Effector CD4-positive, alpha-beta T cell (primary cell): Measurements from ENCODE around the gene CIZ1.

Experiments
- DNase-seq: peaks from one replicate; pipeline ENCODE4 v3.0.0-alpha.2; 2020

Gene CIZ1

DNA sequence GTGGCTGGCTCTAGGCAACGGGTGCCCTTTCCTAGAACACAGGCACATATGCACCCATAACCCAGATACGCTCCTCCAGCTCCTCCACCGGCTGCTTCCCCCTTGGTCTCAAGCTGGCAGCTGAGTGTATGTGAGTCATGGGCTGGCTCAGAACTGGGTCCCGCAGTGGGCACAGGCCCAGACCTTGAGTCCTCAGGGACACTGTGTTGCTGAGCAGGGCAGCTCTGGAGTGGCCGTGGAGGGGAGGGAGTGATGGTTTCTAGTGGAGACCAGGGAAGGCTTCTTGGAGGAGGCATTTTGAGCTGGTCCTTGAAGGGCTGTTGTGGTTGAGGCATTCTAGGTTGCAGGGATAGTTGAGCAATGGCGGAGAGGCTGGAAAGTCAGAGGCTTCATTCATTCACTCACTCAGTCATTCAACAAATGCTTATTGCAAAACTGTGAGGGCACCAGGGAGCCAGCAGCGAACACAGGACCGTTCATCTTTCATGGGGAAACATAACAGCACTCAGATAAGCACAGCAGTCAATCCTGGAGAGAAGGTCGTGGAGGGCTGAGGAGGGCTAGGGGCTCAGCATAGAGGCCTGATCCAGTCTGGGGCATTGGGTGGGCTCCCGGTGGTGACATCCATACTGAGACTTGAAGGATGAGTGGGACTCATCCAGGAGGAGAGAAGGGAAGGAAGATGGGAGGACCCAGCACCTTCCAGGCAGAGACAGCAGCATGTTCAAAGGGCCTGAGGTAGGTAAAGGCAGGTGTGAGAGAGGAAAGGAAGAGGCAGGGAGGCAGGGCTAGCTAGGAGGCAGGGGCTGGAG is 29.0 kb downstream of the CIZ1 start:
- DNase-seq: no peak

DNA sequence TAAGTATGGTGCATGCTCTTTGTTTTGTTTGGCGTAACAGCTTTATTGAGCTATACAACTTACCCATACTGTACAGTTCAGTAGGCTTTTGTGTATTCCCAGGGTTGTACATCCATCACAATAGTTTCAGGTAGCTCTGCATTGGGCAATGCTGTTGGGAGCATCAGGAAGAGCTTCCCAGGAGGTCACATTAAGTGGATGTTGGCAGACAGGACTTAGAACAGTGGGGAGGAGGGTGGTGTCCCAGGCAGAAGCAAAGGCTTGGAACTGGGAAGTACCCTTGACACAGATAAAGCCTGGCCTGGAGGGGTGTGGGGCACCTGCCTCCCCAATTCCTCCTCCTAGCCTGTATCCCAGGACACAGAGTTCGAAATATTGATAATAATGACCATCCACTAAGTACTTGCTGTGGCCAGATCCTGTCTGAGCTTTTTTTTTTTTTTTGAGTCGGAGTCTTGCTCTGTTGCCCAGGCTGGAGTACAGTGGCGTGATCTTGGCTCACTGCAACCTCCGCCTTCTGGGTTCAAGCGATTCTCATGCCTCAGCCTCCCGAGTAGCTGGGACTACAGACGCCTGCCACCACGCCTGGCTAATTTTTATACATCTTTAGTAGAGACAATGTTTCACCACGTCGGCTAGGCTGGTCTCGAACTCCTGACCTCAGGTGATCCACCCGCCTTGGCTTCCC is 30.0 kb downstream of the CIZ1 start:
- no peak for DNase-seq

DNA sequence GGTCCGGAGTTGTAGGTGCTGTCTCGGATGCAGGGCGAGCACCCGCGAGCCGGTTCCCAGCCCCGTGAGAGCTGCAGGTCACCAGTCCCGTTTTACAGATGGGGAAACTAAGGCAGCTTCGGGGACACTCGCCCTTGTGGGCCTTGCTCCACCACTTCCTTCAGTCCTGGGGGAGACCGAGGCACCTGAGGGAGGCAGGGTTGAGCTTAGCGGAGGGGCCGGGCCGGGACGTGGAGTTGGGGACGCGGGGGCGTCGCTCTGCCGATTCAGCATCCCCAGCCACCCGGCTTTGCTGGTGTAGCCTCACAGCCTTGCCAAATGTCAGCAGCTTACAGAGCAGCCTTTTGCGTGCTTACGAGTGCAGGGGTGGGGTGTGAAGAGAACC is 30.8 kb downstream of the CIZ1 start:
- no peak for DNase-seq

DNA sequence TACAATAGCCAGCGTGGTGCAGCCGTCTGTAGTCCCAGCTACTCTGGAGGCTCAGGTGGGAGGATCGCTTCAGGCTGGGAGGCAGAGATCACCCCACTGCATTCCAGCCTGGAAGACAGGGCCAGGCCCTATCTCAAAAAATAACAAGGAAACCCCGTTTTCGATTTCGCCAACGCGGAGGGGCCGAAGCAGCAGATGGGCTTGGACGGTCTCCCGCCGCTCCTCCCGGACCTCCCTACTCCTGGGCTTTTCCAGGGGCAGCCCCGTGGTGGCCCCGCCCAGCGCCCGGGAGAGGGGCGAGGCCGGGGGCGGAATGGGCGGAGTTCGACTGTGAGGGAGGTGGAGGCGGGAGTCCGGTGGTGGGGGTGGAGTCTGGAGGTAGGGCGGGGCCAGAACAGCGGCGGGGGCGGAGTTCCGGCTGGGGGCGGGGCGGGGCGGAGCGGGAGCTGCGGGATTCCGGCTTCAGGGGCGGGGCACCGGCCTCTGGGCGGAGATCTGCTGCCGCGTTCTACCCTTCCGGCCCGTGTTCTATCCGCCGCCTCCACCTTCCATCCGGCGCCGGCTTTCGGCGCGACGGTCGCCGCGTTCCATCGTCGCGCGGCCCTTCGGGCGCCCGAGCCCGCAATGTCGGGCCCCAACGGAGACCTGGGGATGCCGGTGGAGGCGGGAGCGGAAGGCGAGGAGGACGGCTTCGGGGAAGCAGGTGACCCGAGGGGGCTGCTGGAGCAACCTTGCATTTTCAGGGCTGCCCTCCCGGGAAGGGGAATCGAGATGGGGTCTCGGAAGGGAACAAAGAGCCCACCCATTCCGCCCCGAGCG is 31.4 kb downstream of the CIZ1 start, which contains the start of gene BBLN:
TSS of gene BBLN (plus strand) at position 482 of the 819 bp plus-strand sequence. CDS start at position 625, 143 bp downstream.
- peak; percentile 89 for DNase-seq

DNA sequence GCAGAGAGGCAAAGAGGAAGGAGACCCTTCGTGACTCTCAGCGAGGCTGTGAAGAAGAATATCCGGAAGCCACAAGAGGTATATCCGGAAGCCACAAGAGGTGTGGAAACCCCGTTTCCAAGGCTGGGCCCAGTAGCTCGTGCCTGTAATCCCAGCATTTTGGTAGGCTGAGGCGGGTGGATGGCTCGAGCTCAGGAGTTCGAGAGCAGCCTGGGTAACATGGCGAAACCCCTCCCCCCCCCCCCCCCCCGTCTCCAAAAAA is 31.9 kb downstream of the CIZ1 start:
- peak; percentile 41 for DNase-seq

DNA sequence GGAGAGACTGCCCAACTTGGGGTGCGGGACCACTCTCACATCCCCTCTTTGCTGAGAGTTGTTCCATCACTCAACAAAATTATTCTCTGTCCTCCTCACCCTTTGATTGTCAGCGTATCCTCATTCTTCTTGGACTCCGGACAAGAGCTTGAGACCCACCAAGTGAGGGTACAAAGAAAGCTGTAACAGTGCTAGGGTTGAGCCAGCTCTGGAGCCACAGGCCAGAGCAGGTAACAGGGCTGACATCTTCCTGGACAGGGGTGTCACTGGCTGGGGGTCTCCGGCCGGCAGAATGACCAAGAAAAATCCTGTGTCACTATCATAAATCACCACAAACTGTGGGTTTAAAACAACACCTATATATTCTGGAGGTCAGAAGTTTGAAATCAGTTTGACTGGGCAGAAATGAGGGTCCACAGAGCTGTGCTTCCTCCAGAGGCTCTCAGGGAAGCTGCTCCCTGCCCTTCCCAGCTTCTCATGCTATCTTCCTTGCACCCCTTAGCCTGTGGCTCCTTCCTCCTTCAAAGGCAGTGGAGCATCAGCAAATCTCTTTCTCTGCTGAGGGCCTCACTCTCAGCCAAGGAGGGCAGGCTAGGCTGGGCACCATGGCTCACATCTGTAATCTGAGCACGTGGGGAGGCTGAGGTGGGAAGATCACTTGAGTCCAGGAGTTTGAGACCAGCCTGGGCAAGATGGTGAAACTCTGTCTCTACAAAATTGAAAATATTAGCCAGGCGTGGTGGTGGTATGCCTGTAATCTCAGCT is 35.5 kb downstream of the CIZ1 start:
- no peak for DNase-seq

DNA sequence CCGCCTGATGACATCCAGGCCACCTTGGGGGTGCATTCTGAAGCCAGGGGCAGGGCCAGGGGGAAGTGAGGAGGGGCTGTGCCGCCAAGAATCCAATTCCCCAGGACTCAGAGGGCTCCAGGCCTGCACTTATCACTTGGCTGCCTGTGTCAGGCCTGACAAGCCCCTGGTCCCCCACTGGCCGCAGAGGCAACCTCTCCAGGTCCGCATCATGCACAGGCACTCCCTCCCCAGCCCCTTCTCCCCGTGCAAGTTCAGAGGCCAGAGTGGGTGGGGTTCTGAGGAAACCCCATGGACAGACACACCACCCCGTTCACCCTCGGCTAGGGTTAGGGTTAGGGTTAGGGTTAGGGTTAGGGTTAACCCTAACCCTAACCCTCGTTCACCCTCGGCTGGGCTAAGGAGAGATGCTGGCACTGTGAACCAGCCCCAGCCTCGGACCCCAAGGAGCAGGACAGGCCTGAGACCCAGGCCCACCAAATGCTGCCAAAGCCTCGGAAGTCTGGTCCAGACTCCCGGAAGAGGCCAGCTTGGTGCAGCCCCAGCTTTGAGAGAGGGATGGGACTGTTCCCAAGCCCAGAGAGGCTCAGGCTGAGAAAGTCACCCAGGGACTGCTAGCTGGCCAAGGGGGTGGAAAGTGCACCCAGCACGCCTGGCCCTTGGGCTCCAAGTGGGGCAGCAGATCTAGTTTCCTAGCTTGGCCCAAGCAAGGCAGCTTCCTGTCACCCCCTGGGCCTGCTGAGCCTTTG is 37.3 kb downstream of the CIZ1 start:
- DNase-seq: no peak

DNA sequence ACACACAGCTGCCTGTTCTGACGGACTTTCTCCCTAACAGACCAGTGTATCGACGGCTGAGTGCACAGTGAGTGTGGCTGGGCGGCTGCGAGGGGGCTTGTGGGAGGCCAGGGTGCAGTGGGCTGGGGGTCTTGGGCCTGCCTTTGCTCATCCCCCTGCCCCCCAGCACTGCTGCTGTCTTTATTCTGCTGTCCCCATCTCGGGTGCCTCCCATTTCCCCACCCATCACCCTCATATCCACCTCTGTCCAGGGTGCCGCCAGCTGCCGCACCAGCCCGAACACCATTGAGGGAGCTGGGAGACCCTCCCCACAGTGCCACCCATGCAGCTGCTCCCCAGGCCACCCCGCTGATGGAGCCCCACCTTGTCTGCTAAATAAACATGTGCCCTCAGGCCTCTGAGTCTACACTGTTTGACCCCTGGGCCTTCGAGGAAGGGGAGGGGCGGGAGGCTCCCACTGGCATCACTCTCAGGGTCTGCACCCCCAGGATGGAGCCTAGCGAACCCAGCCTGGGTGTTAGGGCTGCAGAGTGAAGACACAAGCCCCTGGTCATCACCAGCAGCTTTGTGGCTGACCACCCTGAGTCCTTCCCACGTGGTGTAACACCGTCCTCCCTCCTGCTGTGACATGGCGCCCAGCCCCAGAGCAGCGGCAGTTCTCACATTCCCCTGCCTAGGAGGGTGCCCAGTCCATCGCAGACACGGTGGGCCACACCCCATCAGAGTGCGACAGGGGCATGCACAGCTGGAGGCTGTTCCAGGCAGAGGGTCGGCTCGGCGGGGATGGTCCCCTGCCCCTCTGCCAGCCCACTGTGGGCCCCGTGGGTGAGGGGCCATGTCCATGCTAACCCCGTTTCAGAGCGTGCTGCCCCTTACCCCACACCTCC is 38.1 kb downstream of the CIZ1 start:
- no peak for DNase-seq

DNA sequence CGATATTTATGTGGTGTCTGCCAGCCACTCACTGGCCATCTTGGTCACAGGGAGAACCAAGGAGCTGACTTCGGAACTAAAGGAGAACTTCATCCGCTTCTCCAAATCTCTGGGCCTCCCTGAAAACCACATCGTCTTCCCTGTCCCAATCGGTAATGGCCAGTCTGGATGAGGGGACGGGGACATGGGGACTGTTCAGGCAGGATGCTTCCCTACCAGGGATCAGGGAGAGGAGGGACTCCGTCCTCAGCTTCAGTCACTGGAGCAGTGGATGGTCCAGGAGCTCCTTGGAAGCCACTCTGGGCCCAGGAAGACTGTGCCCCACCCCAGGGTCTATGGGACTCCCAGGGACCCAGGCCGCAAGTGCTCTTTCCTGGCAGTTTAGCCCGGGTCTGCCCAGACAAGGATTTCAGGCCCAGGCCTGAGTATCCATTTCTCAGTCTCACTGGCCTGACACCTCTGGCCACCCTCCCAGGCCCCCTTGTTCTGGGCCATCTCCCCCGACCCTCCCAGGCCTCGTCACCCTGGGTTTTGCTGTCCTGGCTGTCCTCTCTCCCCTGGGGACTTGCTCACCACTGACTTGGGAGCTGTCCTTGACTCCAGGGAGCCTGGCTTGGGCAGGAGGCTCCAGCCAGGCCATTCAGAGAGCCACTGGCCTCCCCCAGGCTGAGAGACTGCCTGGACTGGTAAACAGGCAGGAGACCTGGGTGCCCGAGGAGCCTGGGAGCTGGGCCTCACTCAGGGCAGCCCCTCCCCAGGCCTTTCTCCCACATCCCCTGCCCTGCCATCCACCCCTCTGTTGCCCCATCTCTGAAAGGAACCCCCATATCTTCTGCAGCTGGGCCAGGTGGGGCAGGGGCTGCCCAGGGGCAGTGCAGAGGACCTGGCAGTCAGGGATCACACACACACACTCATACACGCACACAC is 39.0 kb downstream of the CIZ1 start:
- no peak for DNase-seq

DNA sequence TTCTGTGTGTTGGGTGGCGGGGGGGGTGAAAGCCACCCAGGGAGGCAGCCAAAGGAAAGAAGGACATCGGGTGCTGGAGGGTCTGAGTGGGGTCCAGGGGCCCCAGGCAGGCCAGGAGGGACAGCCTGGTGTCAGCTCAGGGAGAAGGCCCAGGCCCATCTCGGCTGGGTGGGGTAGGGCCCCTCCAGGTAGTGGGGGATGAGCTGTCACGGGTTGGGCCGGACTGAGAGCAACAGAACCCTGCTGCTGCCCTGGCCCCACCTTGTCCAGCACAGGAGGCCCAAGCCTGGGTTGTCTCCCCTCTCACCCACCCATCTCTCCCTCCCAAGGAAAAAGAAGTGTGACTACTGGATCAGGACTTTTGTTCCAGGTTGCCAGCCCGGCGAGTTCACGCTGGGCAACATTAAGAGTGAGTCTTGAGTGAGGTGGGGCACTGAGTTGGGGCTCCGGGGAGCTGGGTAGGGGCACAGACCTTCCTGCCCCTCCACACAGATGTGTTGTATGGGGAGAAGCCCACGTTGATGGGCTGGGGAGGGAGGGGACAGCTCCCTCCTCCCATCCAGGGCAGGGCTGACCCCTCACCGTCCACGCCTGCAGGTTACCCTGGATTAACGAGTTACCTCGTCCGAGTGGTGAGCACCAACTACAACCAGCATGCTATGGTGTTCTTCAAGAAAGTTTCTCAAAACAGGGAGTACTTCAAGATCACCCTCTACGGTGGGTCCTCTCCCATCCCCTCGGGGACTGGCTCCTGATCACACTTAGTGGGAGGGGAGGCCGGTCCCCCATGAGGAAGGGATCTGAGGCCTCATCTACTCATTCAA is 39.9 kb downstream of the CIZ1 start:
- no peak for DNase-seq

DNA sequence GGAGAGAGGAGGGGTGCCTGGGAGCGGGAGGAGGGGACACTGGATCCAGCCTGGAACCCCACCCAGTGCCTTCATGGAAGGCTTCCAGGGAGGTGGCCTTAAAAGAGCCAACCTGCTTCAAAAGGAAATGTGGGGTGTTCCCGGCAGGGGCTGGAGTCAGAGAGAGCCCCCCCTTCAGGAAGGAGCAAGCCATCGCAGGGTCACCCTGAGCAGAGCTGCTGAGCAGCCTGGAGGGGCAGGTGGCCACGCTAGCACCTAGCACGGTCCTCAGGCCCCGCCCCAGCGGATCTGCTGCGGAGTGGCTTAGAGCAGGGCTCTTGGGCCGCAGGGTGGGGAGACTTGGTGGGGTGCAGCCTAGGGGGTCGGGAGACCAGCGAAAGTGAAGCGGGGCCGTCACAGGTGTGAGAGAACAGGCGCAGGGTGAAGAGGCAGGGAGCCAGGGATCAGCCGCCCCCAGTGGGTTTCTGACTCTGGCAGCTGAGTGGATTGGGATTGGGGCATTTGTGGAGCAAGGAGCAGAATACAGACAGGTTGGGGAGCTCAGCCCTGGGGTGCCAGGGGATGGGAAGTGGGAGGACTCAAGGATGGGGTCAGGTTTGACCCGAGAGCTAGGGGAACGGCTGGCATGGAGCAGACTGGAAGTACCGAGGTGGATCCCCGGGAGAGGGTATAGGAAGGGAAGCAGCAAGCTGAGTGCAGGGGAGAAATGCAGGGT is 40.6 kb downstream of the CIZ1 start:
- DNase-seq: no peak

DNA sequence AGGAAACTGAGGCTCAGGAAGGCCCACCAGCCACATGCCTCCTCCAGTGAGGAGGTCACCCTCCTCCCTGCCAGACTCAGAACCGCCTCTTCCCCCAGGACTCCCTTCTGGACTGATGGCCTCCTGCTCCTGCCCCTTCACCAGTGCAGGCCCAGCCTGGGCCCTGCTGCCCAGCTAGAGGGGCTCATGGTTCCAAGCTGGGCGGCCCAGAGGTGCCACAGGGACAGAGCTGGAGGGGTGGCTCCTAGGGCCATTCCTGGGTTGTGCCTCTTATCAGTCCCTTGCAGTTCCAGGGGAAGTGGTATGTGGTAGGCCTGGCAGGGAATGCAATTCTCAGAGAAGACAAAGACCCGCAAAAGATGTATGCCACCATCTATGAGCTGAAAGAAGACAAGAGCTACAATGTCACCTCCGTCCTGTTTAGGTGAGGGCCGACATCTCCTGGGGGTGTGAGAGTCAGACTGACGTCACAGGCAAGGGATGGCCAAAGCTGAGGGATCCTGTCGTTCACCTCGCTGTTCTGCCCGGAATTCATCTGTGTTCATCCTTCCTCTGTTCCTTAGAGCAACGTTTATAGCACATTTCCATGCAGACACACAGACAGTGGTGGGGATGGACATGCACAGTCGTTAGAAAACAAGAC is 41.3 kb downstream of the CIZ1 start:
- DNase-seq: no peak

DNA sequence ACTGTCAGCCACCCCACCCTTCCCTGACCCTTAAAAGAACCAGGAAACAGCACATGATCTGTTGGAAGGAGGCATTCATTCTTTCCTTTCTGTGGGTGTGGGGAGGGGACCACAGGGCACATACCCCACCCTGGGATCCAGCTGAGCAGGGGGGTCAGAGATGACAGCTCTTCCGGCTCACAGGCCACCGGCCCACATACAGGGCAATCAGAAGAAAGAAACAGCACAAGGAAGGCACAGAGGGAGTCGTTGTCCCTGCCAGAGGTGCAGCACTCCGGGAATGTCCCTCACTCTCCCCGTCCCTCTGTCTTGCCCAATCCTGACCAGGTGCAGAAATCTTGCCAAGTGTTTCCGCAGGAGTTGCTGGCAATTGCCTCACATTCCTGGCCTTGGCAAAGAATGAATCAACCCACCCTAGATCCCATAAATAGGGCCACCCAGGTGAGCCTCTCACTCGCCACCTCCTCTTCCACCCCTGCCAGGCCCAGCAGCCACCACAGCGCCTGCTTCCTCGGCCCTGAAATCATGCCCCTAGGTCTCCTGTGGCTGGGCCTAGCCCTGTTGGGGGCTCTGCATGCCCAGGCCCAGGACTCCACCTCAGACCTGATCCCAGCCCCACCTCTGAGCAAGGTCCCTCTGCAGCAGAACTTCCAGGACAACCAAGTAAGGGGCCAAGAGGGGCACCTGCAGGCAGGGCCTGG is 42.2 kb downstream of the CIZ1 start, which contains the start of gene LCN2:
TSS of gene LCN2 (plus strand) at position 453 of the 701 bp plus-strand sequence. CDS start at position 526, 73 bp downstream.
- no peak for DNase-seq

DNA sequence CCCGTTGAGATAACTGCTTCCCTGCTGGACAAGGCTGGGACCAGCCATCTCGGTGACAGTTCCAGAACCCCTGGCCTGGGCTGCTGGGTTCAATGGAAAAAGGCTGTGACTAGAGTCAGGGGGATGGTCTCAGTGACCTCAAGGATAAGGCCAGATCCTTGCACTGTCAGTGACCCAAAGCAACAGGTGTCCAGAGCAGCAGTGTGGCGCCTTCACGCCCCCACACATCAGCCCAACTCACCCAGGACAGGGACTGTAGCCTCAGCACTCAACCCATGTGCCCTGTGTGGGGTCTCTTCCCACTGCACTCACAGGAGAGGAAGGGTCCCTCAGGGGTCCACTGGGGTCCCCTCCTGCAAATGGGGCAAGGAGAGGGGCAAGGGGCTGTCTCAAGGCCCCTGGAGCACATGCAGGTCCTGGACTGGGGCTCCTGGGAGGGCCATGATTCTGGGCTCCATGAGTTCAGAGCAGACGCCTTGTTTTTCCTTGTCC is 42.8 kb downstream of the CIZ1 start:
- DNase-seq: no peak

DNA sequence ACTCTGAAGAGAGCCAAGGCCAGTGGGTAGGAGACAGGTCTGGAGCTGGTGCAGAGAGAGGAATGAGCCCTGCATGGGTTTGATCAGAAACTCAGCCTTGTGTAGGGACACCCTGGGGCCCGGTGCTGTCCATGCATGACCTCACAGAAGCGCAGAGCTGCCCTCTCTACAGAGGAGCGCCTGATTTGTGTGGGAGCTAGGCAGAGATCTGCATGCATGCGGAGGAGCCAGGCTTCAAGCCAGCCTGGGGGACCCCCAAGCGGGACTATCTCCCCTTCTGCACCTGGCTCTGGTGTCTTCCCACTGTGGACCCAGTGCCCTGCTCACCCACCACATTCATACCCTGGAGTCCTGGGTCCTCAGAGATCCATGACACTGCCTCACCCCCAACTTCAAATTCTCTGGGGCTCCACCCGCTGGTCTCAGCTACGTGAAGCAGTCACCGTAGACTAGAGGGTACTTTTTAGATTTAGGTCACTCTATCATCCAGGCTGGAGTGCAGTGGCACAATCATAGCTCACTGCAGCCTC is 44.7 kb downstream of the CIZ1 start:
- no peak for DNase-seq

DNA sequence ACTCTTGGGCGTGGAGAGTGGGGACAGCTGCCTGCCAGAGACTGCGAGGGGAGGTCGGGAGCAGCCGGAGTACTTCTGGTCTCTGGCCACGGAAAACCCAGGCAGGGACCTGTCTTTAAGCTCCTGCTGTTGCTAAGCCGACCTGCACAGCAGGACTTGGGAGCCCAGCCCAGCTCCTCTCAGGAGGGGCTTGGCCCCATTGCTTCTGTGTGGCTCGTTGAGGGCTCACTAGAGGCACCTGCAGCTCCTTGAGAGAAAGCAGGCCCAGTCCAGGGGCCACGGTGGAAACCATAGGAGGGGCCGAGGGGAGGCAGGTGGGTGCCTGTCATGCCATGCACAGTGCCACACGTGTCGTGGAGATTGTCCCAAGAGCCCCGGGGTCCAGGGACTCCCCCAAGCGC is 45.4 kb downstream of the CIZ1 start:
- DNase-seq: no peak

DNA sequence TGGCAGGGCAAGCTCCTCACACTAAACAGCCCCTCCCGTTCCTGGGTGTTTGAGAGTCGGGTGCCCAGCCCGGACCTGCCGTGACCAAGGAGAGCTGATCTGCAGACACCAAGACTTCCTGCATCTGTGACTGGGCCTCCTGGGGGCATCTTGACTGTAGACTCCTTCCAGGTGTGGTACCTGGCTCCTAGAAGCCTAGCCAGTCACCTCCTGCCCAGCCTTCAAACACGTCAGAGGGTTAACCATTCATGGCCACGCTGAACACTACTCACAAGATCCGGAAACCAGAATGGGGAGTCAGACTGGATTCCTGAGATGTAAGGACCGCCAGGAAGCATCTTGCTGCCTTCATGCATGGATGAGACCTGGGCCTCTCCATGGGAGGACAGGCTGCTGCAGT is 45.8 kb downstream of the CIZ1 start:
- no peak for DNase-seq
